ENCODE measurements around the gene C12orf50.

DNA sequence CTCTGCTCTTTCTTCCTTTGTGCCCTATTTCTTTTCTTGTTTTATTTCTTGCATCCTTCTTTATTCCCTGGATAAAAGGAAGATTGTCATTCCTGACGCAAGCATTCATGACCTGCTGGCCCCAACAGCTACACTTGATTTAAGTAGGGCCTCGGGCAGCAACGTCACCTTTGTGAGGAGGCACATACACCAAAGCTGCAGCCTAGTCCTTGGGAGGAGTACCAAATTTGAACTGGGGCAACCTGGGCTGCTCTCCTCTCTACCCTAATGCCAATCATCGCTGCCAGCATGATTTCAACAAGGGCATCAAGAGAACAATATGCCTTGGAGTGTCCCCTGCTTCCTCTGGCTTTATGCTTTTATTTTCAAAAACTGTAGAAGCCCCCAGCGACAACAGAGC lies 76.4 kb downstream of the C12orf50 start:
- TF ChIP-seq, protein P1, sequence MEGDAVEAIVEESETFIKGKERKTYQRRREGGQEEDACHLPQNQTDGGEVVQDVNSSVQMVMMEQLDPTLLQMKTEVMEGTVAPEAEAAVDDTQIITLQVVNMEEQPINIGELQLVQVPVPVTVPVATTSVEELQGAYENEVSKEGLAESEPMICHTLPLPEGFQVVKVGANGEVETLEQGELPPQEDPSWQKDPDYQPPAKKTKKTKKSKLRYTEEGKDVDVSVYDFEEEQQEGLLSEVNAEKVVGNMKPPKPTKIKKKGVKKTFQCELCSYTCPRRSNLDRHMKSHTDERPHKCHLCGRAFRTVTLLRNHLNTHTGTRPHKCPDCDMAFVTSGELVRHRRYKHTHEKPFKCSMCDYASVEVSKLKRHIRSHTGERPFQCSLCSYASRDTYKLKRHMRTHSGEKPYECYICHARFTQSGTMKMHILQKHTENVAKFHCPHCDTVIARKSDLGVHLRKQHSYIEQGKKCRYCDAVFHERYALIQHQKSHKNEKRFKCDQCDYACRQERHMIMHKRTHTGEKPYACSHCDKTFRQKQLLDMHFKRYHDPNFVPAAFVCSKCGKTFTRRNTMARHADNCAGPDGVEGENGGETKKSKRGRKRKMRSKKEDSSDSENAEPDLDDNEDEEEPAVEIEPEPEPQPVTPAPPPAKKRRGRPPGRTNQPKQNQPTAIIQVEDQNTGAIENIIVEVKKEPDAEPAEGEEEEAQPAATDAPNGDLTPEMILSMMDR (IDR thresholded peaks at IDR 0.05): no peak
- TF ChIP-seq POLR2A (IDR thresholded peaks at IDR 0.05): no peak

All from thyroid gland (tissue), 4 donors.